SK-N-SH treated with all-trans-retinoic acid at 6 μM for 48 hours (cell line): ENCODE results near the gene ZNF212.
"Not testable (repeated sequence)": the region's sequence is repeated elsewhere in the genome, so short reads cannot be mapped to it uniquely, and the experiment has no call there.

ENCODE experiments used
- ATAC-seq: fragments of 200-7000 bp; cut with Tn5 transposase; 3 replicates; pipeline ENCODE4 v1.9.1; 2020; ENCODE audit warnings: mild to moderate bottlenecking, moderate library complexity
- ARNTL ChIP-seq: fragments of 450-650 bp; formaldehyde crosslinking; IDR thresholded peaks from 2 replicates; pipeline ENCODE4 v1.5.0; 2020; ENCODE audit warnings: low read depth, mild to moderate bottlenecking, moderate library complexity, borderline replicate concordance
- BACH2 ChIP-seq: fragments of 250-450 bp; sonication (Bioruptor Pico); IDR thresholded peaks from 2 replicates; pipeline ENCODE4 v1.9.0; 2021; ENCODE audit warnings: mild to moderate bottlenecking, borderline replicate concordance
- CSDC2 ChIP-seq: fragments of 250-450 bp; sonication (Bioruptor Pico); IDR thresholded peaks from 2 replicates; pipeline ENCODE4 v1.5.0; 2020; ENCODE audit warnings: mild to moderate bottlenecking, moderate library complexity
- ESRRG ChIP-seq: fragments of 250-450 bp; sonication (Bioruptor Pico); IDR thresholded peaks from 2 replicates; pipeline ENCODE4 v1.6.1; 2021; ENCODE audit warnings: mild to moderate bottlenecking
- GLIS3 ChIP-seq: fragments of 250-450 bp; sonication (Bioruptor Pico); IDR thresholded peaks from 2 replicates; pipeline ENCODE4 v1.5.0; 2020; ENCODE audit warnings: mild to moderate bottlenecking, moderate library complexity
- ISL1 ChIP-seq: fragments of 250-450 bp; sonication (Bioruptor Pico); IDR thresholded peaks from 2 replicates; pipeline ENCODE4 v2.1.2; 2022; ENCODE audit warnings: mild to moderate bottlenecking, moderate library complexity
- OSR1 ChIP-seq: fragments of 250-450 bp; sonication (Bioruptor Pico); IDR thresholded peaks from 2 replicates; pipeline ENCODE4 v1.8.0; 2022; ENCODE audit warnings: moderate library complexity, mild to moderate bottlenecking, inconsistent platforms
- PPARA ChIP-seq: fragments of 250-450 bp; sonication (Bioruptor Pico); IDR thresholded peaks from 2 replicates; pipeline ENCODE4 v1.5.0; 2020; ENCODE audit warnings: mild to moderate bottlenecking, borderline replicate concordance
- RARB ChIP-seq: fragments of 250-450 bp; sonication (Bioruptor Pico); IDR thresholded peaks from 2 replicates; pipeline ENCODE4 v1.8.0; 2021; ENCODE audit warnings: mild to moderate bottlenecking, moderate library complexity
- SNAI2 ChIP-seq: fragments of 250-450 bp; sonication (Bioruptor Pico); IDR thresholded peaks from 2 replicates; pipeline ENCODE4 v1.5.0; 2020; ENCODE audit warnings: mild to moderate bottlenecking, moderate library complexity
- TCF4 ChIP-seq: fragments of 250-450 bp; sonication (Bioruptor Pico); IDR thresholded peaks from 2 replicates; pipeline ENCODE4 v1.8.0; 2021; ENCODE audit warnings: mild to moderate bottlenecking, moderate library complexity, borderline replicate concordance
- TOX ChIP-seq: fragments of 250-450 bp; sonication (Bioruptor Pico); IDR thresholded peaks from 2 replicates; pipeline ENCODE4 v1.8.0; 2021; ENCODE audit warnings: mild to moderate bottlenecking, moderate library complexity, borderline replicate concordance
- ZC3H10 ChIP-seq: fragments of 250-450 bp; sonication (Bioruptor Pico); IDR thresholded peaks from 2 replicates; pipeline ENCODE4 v1.5.1; 2021; ENCODE audit warnings: mild to moderate bottlenecking, moderate library complexity
- ZFP3 ChIP-seq: fragments of 250-450 bp; sonication (Bioruptor Pico); IDR thresholded peaks from 2 replicates; pipeline ENCODE4 v1.5.0; 2020; ENCODE audit warnings: mild to moderate bottlenecking, moderate library complexity
- ZFP30 ChIP-seq: fragments of 450-650 bp; formaldehyde crosslinking; IDR thresholded peaks from 2 replicates; pipeline ENCODE4 v1.5.0; 2022; ENCODE audit warnings: mild to moderate bottlenecking, moderate library complexity
- ZNF565 ChIP-seq: fragments of 450-650 bp; formaldehyde crosslinking; conservative IDR thresholded peaks from 2 replicates; pipeline ENCODE4 v1.5.0; 2020; ENCODE audit warnings: low read depth, mild to moderate bottlenecking, moderate library complexity
- ZNF70 ChIP-seq: fragments of 450-650 bp; formaldehyde crosslinking; IDR thresholded peaks from 2 replicates; pipeline ENCODE4 v1.5.0; 2020; ENCODE audit warnings: mild to moderate bottlenecking, moderate library complexity
- ZNF8 ChIP-seq: fragments of 450-650 bp; formaldehyde crosslinking; IDR thresholded peaks from 2 replicates; pipeline ENCODE4 v1.5.0; 2020; ENCODE audit warnings: mild to moderate bottlenecking, moderate library complexity
- TF ChIP-seq, protein P1 (sequence below): fragments of 250-450 bp; sonication (Bioruptor Pico); IDR thresholded peaks from 2 replicates; pipeline ENCODE4 v1.8.0; 2020; ENCODE audit warnings: mild to moderate bottlenecking, moderate library complexity, borderline replicate concordance
- TF ChIP-seq, protein P2 (sequence below): fragments of 250-450 bp; sonication (Bioruptor Pico); IDR thresholded peaks from 2 replicates; pipeline ENCODE4 v1.5.0; 2020; ENCODE audit warnings: mild to moderate bottlenecking, moderate library complexity
- TF ChIP-seq, protein P3 (sequence below): fragments of 250-450 bp; sonication (Bioruptor Pico); IDR thresholded peaks from 2 replicates; pipeline ENCODE4 v1.8.0; 2021; ENCODE audit warnings: low read depth, mild to moderate bottlenecking, moderate library complexity, borderline replicate concordance
- TF ChIP-seq, protein P4 (sequence below): fragments of 250-450 bp; sonication (Bioruptor Pico); IDR thresholded peaks from 2 replicates; pipeline ENCODE4 v1.5.1; 2021; ENCODE audit warnings: mild to moderate bottlenecking, moderate library complexity

The ZNF212 gene

DNA sequence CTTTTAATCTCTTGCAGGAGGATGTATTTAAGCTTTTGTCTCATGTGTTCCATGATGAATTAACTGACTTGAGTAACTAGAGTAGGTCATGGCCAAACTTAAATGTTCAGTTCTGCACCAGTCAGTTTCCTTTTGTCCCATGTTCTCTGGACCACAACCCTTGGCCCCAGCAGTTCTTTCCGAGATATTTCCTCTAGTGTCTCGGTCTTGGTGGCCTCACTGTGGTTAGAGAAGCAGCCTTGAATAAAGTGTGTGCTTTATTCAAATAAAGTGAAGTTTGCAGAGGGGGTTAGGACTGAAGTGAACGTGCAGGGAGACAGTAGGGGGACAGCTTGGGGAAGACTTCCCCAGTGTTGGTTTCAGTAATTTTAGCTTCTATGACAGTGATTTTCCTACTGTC, 9.3 kb downstream of the ZNF212 start:
- TF ChIP-seq PPARA: no peak
- TF ChIP-seq SNAI2 (CRISPR knock-in tag): no peak
- TF ChIP-seq, protein P1, sequence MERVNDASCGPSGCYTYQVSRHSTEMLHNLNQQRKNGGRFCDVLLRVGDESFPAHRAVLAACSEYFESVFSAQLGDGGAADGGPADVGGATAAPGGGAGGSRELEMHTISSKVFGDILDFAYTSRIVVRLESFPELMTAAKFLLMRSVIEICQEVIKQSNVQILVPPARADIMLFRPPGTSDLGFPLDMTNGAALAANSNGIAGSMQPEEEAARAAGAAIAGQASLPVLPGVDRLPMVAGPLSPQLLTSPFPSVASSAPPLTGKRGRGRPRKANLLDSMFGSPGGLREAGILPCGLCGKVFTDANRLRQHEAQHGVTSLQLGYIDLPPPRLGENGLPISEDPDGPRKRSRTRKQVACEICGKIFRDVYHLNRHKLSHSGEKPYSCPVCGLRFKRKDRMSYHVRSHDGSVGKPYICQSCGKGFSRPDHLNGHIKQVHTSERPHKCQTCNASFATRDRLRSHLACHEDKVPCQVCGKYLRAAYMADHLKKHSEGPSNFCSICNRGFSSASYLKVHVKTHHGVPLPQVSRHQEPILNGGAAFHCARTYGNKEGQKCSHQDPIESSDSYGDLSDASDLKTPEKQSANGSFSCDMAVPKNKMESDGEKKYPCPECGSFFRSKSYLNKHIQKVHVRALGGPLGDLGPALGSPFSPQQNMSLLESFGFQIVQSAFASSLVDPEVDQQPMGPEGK (CRISPR knock-in tag): no peak
- TF ChIP-seq TOX: no peak
- TF ChIP-seq ZNF70 (CRISPR knock-in tag): no peak
- no peak for TF ChIP-seq ARNTL
- TF ChIP-seq CSDC2 (CRISPR knock-in tag): no peak
- no peak for TF ChIP-seq ZFP30 (CRISPR knock-in tag)
- TF ChIP-seq GLIS3 (CRISPR knock-in tag): no peak
- no peak for TF ChIP-seq OSR1 (CRISPR knock-in tag)

DNA sequence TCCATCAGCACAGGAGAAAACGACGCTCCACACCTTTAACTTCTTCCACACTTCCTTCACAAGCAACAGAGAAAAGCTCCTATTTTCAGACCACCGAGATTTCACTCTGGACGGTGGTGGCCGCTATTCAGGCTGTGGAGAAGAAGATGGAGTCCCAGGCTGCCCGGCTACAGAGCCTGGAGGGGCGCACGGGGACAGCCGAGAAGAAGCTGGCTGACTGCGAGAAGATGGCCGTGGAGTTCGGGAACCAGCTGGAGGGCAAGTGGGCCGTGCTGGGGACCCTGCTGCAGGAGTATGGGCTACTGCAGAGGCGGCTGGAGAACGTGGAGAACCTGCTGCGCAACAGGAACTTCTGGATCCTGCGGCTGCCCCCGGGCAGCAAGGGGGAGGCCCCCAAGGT, 10.7 kb downstream of the ZNF212 start:
- ATAC-seq: not testable (repeated sequence)

More for the DNA sequence above, 9.3 kb downstream of the ZNF212 start:
- ATAC-seq: no peak

DNA sequence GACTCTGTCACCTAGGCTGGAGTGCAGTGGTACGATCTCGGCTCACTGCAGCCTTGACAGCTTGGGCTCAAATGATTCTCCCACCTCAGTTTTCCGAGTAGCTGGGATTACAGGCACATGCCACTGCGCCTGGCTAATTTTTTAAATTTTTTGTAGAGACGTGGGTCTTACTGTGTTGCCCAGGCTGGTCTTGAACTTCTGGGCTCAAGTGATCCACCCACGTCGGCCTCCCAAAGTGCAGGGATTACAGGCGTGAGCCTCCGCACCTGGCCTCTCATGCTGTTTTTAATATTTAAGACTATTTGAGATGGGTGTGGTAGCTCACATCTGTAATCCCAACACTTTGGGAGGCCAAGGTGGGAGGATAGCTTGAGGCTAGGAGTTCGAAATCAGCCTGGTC, 12.1 kb downstream of the ZNF212 start:
- ATAC-seq: not testable (repeated sequence)

DNA sequence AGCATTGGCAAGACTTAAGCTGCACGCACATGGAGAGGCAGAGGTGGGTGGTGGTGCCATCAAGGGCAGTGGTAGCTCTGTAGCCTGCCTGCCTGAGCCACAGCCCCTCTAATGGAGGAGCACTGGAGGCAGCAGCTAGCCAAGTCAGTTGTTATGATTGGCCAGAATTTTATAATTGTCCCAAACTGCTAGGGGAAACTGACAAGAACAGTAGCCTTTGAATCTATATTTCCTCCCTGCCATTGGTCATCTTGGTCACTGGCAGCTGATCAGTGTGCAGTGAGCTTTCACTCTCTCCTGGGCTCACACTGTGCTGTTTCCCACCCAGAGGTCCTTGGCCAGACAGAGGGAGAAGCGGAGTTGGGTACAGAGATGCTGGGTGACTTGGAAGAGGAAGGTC, 12.9 kb downstream of the ZNF212 start:
- TF ChIP-seq OSR1 (CRISPR knock-in tag) (no peak), ARNTL (no peak), SNAI2 (CRISPR knock-in tag) (no peak), BACH2 (CRISPR knock-in tag) (no peak), ZC3H10 (CRISPR knock-in tag) (no peak), ZFP30 (CRISPR knock-in tag) (no peak), ZNF70 (CRISPR knock-in tag) (no peak), ISL1 (CRISPR knock-in tag) (no peak), CSDC2 (CRISPR knock-in tag) (no peak), PPARA (no peak), ZNF565 (CRISPR knock-in tag) (no peak), RARB (CRISPR knock-in tag) (no peak), ZFP3 (CRISPR knock-in tag) (no peak), ESRRG (CRISPR knock-in tag) (no peak), GLIS3 (CRISPR knock-in tag) (no peak), TCF4 (CRISPR knock-in tag) (no peak)
- TF ChIP-seq, protein P2, sequence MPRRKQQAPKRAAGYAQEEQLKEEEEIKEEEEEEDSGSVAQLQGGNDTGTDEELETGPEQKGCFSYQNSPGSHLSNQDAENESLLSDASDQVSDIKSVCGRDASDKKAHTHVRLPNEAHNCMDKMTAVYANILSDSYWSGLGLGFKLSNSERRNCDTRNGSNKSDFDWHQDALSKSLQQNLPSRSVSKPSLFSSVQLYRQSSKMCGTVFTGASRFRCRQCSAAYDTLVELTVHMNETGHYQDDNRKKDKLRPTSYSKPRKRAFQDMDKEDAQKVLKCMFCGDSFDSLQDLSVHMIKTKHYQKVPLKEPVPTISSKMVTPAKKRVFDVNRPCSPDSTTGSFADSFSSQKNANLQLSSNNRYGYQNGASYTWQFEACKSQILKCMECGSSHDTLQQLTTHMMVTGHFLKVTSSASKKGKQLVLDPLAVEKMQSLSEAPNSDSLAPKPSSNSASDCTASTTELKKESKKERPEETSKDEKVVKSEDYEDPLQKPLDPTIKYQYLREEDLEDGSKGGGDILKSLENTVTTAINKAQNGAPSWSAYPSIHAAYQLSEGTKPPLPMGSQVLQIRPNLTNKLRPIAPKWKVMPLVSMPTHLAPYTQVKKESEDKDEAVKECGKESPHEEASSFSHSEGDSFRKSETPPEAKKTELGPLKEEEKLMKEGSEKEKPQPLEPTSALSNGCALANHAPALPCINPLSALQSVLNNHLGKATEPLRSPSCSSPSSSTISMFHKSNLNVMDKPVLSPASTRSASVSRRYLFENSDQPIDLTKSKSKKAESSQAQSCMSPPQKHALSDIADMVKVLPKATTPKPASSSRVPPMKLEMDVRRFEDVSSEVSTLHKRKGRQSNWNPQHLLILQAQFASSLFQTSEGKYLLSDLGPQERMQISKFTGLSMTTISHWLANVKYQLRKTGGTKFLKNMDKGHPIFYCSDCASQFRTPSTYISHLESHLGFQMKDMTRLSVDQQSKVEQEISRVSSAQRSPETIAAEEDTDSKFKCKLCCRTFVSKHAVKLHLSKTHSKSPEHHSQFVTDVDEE (CRISPR knock-in tag): no peak
- TF ChIP-seq, protein P3, sequence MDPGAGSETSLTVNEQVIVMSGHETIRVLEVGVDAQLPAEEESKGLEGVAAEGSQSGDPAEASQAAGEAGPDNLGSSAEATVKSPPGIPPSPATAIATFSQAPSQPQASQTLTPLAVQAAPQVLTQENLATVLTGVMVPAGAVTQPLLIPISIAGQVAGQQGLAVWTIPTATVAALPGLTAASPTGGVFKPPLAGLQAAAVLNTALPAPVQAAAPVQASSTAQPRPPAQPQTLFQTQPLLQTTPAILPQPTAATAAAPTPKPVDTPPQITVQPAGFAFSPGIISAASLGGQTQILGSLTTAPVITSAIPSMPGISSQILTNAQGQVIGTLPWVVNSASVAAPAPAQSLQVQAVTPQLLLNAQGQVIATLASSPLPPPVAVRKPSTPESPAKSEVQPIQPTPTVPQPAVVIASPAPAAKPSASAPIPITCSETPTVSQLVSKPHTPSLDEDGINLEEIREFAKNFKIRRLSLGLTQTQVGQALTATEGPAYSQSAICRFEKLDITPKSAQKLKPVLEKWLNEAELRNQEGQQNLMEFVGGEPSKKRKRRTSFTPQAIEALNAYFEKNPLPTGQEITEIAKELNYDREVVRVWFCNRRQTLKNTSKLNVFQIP (CRISPR knock-in tag): no peak
- TF ChIP-seq, protein P4, sequence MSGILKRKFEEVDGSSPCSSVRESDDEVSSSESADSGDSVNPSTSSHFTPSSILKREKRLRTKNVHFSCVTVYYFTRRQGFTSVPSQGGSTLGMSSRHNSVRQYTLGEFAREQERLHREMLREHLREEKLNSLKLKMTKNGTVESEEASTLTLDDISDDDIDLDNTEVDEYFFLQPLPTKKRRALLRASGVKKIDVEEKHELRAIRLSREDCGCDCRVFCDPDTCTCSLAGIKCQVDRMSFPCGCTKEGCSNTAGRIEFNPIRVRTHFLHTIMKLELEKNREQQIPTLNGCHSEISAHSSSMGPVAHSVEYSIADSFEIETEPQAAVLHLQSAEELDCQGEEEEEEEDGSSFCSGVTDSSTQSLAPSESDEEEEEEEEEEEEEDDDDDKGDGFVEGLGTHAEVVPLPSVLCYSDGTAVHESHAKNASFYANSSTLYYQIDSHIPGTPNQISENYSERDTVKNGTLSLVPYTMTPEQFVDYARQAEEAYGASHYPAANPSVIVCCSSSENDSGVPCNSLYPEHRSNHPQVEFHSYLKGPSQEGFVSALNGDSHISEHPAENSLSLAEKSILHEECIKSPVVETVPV (CRISPR knock-in tag): no peak
- ATAC-seq: no peak

DNA sequence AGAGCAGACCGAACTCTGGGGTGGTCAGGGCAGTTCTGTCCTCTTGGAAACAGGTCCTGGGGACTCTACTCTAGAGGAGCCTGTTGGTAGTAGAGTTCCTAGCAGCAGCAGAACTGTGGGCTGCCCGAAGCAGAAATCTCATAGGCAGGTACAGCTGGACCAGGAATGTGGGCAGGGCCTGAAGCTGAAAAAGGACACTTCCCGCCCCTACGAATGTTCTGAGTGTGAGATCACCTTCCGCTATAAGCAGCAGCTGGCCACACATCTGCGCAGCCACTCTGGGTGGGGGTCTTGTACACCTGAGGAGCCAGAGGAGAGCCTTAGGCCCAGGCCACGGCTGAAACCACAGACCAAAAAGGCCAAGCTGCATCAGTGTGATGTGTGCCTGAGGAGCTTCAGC, 14.2 kb downstream of the ZNF212 start:
- ATAC-seq: no peak

More for the DNA sequence above, 14.2 kb downstream of the ZNF212 start:
- TF ChIP-seq ZC3H10 (CRISPR knock-in tag) (no peak), SNAI2 (CRISPR knock-in tag) (no peak), ISL1 (CRISPR knock-in tag) (no peak), GLIS3 (CRISPR knock-in tag) (no peak), ZNF8 (CRISPR knock-in tag) (no peak), PPARA (no peak), BACH2 (CRISPR knock-in tag) (no peak), TCF4 (CRISPR knock-in tag) (no peak), OSR1 (CRISPR knock-in tag) (no peak), RARB (CRISPR knock-in tag) (no peak)
- TF ChIP-seq, protein P3 (CRISPR knock-in tag): no peak
- TF ChIP-seq, all 23 proteins: peak for 0
